Activated CD8-positive, alpha-beta memory T cell treated with anti-CD3 and anti-CD28 coated beads for 48 hours (primary cell): ENCODE data around the gene ATP5F1D.

ENCODE experiments used
- DNase-seq, 3 experiments: peaks; one replicate each; pipeline ENCODE4 v3.0.0-alpha.2; 2020; ENCODE audit warnings: low read depth in 2 of 3, low spot score in 2 of 3

The ATP5F1D gene

GRCh38 chr19:1220976-1221903, 20.3 kb upstream of the ATP5F1D start:
- no peak for DNase-seq

GRCh38 chr19:1221904-1222255, 19.7 kb upstream of the ATP5F1D start:
- DNase-seq = no peak

GRCh38 chr19:1222394-1222793, 19.2 kb upstream of the ATP5F1D start:
- no peak for DNase-seq

- DNase-seq = no peak
Observed at GRCh38 chr19:1223018-1223855, 18.3 kb upstream of the ATP5F1D start.

GRCh38 chr19:1224047-1224825, 17.3 kb upstream of the ATP5F1D start:
- DNase-seq = no peak

GRCh38 chr19:1224847-1225246, 16.7 kb upstream of the ATP5F1D start:
- no peak for DNase-seq

GRCh38 chr19:1225440-1226226, 15.9 kb upstream of the ATP5F1D start:
- no peak for DNase-seq

GRCh38 chr19:1226227-1226518, 15.4 kb upstream of the ATP5F1D start:
- DNase-seq = no peak

GRCh38 chr19:1226522-1227303, 14.8 kb upstream of the ATP5F1D start:
- no peak for DNase-seq

GRCh38 chr19:1227304-1228054, 14.1 kb upstream of the ATP5F1D start:
- DNase-seq = no peak

GRCh38 chr19:1228161-1228957, 13.2 kb upstream of the ATP5F1D start:
- DNase-seq = no peak

- no peak for DNase-seq
Observed at GRCh38 chr19:1229056-1229923, 12.3 kb upstream of the ATP5F1D start.

- DNase-seq = no peak
Observed at GRCh38 chr19:1229924-1230782, 11.4 kb upstream of the ATP5F1D start.

- no peak for DNase-seq
Observed at GRCh38 chr19:1230783-1231489, 10.6 kb upstream of the ATP5F1D start.

- DNase-seq = no peak
Observed at GRCh38 chr19:1231729-1232637, 9.6 kb upstream of the ATP5F1D start.
